Activated T-cell treated with anti-CD3 and anti-CD28 coated beads for 4 hours (primary cell): Measurements from ENCODE around the gene PCDHGC5.

ENCODE experiments used
- DNase-seq: peaks from one replicate; pipeline ENCODE4 v3.0.0-alpha.2; 2020

PCDHGC5 gene

DNA sequence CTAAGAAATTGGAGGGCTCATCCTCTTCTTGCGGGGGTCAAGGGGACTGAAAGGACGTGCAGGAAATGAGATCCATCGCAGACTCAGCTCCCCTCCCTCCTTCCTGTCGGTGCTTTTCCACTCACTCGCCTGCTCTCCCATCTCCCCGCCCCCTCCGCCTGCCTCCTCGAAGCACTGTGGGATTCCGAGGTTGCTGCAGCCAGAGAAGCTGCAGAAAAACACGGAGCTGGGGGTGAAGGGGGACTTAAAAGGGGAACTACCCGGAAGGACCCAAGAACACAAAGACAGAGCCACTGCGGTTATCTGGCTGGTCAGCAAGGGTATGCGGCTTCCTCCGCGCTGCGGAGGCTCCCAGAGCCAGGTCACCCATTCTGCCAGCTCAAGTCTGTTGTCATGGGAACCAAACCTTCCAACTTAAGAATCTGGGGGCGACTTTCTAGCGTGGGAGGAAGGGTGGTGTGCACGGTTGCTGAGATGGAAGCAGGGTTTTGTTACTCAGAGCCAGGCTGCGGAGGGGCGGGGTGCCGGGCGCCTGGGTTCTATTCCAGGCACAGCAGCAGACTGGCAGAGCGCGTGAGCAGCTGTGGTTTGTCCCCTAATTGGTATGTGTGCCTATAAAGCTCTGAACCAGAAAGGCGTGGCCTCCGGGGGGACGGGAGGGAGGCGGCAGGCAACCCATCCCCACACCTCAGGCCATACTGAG, 24.9 kb downstream of the PCDHGC5 start:
- DNase-seq, result peak; percentile 68

DNA sequence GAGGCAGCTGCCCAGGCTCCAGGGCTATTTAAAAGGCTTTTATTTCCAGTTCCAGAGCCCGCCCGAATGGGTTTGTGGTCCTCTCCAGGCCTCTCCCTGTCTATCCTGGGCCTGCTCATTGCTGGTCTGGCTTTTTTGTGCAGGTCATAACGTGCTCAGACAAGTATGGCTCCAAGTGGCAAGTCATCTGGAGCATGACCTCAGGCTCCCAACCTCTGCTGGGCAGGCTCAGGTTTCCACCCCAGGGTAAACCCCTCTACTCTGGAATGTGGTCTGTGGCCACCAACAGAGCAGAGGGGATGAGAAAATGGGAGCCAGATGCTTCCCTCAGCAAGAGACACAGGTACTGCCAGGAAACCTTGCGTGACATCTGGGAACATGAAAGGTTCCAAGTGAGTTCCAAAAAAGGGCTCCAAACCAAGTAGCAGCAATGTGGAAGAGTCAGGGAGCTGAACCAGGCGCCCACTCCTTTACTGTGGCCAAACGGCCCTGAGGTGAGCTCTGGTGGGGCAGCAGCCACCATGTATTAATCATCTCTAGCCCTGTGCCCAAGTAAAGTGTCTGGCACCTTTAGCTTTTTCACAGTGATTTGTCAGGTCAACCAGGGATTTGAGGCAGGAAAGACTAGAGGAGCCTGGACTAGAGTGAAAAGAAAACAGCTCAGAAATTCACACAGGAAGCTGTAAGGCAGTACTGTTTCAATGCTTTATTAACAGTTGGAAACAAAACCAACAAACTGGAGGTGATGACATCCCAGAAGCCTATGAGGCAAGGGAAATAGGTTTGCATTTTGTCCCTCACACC, 25.7 kb downstream of the PCDHGC5 start:
- no peak for DNase-seq

DNA sequence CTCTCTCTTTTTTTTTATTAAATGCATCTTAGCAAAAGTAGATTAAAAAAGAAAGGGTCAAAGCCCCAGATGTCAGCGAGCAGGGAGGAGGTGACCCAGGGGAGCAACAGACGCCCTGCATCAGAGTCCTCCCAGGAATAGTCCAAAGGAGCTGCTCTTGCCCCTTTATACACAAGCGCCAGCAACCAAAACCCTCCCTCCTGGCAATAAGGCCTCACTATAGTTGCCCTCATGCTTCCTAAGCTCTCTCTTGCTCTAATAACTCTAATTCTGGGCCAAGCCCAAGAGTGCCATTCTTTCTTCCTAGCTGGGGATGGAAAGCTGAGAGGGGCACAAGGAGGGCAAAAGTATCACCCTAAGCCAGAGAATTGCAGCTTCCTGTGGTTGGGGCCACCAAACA, 26.3 kb downstream of the PCDHGC5 start:
- no peak for DNase-seq

DNA sequence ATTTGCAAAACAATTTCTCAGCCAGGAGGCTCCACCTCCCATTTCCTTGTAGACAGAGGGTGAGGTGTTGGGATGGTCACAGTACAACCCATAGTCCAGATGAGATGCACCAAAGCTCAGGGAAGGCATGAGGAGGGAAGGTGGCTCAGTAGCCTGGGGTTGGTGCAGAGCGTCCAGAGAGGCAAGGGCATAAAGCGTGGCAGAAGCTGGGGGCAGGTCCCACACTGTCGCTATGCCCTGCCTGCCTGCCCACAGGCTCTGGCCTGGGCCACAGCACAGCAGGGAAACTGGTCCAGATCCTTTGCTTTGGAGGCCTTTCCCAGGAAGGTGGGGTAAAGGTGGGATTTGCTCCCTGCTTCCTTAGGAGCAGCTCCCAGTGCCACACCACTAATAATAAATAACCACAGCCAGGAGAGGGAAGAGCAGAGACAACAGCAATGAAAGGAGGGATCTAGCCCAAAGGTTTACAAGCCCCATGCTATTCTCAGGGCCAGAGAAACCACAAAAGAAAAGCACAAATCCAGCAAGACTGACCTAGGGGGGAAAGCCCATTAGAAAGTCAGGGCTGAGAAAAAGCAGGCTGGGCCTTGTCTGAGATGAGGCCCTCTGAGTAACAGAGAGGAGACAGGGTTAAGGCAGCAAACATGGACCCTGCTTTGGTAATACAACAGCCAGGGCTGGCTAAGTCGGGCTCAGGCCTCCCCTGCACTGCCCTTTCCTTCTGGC, 27.2 kb downstream of the PCDHGC5 start:
- no peak for DNase-seq

DNA sequence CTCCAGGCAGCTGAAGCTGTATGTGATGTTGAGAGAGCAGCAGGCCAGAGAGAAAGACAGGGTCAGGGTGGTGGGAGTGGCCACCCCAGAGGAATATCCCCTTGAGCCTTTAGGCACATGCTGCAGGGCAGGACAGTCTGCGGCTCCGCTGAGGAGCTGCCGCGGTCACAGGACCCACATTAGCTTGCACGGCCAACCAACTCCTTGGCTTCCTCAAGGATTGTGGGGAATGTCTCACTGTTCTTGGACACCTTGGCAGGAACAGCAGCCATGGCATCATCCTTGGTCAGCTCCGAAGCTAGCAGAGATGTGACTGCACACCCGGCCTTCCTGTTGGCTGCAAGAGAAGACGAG, 27.8 kb downstream of the PCDHGC5 start:
- no peak for DNase-seq

DNA sequence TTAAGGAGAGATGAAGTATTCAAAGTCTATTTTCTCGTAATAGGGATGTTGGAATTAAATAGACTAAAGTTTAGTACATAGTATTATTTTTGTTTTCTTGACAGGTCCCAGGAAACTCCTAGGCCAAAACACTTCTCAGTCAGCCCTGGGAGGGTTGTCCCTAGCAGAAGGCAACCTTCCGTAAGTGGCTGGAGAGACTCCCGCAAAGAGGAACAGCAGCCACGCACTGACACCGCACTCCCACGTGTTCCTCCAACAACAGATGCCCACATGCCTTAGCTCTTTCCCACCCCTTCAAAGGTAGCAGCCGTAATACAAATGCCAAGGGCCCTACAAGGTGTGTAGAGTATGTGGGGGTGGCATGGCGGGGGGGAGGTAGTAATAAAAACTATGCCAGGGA, 28.4 kb downstream of the PCDHGC5 start:
- no peak for DNase-seq

DNA sequence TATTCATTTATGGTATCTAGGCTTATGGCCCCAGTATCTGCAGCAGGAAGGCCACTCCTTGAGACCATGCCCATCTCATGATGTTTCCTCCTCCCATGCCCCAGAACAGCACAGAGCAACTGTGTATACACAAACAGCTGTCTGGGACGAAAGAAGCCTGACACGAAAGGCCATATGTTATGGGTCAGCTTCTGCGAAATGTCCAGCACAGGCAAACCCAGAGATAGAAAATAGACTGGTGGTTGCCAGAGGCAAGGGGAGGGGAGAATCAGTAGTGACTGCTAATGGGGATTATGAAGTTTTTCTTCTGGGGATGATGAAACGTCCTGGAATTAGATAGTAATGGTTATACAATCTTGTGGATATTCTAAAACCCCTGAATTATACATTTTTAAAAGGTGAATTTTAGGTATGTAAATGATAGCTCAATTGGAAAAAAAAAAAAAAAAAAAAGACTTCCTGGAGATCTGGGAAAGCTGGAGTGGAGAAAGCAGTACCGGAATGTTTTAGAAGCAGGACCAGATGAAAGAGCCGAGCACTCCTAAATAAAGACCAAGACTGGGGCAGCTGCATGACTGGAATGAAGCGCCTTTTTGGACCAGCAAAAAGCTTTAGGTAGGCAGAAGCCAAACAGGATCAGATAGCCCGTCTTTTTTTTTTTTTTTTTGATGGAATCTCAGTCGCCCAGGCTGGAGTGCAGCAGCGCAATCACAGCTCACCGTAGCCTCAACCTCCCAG, 29.2 kb downstream of the PCDHGC5 start:
- DNase-seq, result no peak

DNA sequence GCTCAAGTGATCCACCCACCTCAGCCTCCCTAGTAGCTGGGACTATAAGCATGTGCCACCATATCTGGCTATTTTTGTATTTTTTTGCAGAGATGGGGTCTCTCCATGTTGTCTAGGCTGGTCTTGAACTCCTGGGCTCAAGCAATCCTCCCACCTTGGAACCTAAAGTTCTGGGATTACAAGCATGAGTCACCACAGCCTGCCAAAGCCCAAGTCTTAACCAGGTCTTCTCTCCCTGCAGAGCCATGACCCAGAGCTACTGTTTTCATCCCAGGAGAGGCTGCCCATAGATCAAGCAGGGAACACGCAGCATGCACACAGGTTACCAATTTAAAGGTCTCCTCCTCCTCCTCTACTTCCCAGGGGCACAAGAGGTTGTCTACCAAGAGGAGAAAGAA, 29.7 kb downstream of the PCDHGC5 start:
- no peak for DNase-seq

DNA sequence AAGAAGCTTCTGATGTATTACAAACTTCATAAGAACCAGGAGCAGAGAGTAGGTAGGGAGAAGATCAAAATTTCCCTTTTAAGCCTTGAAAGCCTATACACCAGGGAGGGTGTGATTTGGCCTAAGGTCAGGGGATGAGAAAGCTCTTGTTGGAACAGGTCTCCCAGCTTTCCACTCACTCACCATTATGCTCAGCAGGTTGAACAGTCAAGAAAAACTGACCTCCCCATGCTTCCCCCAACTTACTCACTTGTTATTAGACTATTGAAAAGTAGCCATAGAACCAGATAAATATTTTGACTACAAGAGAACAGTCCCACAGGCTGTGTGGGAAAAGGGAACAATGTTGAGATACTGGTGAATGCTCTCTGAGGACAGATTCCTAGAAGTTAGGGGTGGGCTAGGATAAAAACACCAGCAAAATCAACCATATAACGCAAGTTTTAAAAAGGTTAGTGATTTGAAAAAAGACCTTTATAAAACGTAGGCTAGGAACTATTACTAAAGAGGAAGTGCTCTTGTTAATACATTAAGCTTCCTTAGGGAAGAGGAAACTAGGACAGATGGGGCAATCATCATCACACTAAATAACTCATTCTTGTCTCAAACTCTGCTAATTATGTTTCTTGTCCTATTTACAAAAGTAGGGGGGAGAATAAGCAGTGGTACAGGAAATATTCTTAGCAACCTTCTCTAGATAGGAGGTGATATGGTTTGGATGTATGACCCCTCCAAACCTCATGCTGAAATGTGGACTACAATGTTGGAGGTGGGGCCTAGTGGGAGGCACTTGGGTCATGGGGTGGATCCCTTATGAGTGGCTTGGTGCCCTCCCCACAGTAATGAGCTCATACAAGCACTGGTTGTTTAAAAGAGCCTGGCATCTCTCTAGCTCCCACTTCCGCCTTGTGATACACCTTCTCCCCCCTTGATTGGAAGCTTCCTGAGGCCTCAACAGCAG, 31.0 kb downstream of the PCDHGC5 start:
- DNase-seq, result no peak

DNA sequence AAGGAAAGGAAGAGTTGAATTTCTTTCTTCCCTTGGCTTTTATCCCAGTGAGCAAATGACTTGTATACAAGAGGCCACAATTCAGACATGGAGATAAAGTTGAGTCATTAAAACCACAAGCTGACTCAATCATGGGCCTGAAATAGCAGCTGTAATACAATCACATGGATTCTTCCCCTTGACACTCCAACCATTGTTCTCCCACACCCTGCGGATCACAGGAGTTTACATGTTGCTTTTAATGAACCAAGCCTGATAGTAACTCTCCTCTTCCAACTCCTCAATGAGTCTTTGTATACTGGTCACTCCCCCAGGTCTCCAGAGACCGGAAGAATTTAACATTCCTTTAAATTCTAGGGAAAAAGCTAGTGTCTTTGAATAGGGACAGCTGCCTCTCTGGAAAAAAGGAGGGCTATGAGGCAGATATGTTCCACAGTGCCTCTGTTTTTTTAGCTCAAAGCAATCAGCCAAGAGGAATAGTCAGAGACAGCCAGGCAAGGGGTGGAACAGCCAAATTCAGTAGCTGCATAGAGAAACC, 32.4 kb downstream of the PCDHGC5 start:
- DNase-seq, result no peak

DNA sequence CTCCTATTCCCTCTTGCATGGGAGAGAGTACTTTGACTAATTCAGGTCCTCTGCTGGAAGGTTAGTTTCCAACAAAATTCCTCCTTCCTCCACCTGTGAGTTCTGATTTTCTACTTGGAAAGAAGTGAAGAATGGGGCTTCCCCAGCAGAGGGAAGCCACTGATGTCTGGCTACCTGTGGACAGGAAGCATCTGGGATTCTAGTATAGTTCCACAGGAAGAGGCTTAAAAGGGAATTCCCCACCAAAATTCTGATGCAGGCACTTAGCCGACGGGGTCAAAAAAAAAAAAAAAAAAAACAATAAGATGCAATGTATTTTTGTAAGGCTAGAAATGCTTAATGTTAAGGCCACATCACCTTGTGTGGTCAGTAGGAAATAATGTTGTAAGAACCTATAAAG, 33.4 kb downstream of the PCDHGC5 start:
- no peak for DNase-seq

DNA sequence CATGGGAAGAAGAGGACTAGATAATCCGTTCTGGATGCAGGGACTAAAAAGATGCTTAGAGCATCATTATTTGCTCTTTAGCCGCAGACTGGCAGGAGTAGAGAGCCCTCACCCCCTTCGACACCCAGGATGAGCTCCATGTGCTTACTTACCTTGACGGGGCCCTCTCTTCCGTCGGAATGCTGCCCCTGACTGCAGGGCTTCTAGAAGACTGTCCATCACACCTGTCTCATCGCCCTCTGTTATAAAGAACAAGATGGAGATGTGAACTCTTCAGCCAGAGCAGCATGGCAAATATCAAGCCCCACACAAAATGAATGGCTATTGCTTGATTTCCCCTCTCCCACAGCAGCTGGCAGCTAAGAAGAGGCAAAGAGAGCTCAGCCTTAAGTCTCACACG, 35.1 kb downstream of the PCDHGC5 start:
- DNase-seq, result no peak

DNA sequence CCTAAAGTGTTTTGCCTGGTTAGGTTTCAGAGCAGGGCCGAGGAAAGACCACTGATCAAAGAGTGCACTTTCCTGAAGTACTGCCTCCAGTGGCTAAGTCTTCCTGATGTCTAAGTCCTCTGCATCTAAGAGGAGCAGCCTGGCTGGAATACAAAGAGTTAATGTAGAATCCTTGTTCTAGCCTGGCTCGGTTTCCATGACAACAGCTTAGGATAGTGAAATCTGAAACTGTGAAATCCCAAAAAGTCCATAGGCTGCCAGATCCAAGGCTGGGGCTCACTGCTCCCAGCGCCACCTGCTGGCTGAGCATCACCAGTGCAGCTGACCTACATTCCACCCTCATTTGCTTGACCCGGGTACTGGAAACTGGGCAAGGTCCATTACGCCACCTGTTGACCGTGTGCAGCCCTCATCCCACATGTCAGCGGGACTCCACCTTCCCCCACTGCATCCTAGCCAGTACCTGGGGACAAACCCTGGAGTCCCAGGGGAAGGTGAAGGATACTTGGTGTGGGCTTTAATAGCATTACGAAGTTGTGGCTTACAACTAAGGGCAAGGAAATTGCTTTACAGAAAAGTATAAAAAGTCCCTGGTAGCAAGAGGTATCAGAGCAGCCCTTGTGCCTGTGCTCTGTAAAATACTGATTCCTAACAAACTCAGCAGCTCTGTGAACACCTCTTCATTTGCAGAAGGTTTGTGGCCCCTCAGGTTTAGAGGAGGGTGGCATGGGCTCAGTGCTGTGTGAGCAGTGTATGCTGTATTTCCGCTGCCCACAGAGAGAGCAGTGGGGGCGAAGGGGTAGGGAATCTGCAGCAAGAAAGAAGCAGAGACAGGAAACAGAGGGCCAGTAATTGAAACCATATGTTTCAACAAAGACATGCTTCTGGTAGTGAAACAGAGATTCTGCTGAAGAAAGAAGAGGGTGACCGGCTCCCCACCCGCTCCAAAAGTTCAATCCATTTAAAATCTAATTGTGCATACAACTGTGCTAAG, 36.0 kb downstream of the PCDHGC5 start:
- no peak for DNase-seq

DNA sequence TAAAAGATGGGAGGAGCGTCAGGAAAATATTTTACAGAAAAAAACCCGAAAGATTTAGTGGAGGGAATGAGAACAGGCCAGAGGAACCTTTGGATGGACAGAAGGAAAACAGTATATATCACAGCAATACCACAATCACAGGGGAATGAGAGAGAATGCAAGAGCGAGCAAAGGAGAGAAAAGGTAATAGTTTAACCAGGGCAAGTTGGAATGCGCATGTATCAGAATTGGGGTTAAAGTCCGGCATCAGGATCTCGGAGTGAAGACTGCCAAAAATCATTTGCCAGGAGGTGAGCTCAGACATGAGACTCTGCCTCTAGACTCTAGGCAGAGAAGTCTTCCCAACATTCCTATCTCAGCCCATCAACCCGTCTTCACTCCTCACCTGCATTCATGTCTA, 36.8 kb downstream of the PCDHGC5 start:
- DNase-seq, result no peak

DNA sequence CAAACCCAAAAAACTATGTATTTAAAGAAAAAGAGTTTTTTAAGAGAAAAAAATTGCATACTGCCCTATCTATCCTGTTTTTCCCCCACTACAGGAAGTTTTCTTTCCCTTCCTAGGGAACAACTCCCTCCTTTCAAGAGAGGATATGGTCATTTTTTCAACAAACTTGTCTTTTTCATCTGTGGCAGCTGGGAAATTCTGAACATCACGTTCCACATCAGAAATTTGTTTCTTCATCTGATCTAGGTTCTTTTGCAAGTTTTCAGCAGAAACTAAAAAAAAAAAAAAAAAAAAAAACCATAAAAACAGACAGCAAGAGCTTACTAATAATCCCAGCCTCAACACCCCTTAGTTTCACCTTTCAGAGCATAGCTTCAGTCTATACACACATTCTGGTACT, 38.5 kb downstream of the PCDHGC5 start:
- DNase-seq, result no peak

DNA sequence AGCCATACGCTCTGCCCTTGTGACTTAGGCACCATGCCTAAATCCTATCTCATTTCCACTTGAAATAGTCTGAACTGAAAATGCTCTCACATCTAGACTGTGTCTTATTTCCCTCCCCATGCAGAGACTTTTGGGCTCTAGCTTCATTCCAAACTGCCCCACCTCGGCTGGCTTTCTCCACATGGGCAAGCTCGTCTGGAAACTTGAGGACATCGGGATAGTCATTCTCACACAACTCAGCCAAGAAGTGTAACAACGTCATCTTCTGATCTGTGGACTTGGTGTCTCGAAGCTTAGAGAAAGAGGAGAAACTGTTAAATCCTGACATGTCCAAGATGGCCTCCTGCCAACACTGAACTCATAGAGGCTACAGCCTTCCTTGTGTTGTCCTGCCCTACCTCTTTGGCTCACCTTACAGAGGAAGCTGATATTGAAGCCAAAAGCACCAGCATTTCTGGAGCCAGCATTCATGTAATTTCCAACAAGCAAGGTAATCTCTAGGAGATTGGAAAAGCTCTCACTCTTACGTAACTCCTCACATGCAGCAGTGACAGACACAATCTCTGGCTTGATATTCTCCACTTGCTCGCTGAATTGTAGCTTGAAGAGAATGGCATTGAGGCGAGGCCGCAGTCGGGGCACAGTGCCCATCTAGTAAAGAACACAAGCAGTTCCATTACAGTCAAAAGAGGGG, 39.6 kb downstream of the PCDHGC5 start:
- no peak for DNase-seq

DNA sequence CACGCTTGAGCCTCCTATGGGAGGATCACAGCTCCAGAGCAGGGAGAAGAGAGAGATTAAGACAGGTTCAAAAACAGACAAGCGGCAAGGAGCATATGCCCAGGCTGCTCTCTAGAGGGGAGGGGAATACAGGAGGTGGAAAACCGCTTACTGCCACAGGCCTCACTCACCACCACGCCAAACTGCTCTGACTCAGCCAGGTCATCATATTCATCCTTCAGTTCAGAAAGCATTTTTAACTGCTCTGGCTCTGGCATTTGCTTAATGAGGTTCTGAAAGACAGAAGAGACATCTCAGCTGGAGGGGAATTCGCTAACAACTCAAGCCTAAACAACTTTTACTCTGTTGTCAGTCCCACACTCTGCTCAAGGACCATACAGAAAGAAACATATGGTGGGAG, 40.1 kb downstream of the PCDHGC5 start:
- DNase-seq, result no peak

DNA sequence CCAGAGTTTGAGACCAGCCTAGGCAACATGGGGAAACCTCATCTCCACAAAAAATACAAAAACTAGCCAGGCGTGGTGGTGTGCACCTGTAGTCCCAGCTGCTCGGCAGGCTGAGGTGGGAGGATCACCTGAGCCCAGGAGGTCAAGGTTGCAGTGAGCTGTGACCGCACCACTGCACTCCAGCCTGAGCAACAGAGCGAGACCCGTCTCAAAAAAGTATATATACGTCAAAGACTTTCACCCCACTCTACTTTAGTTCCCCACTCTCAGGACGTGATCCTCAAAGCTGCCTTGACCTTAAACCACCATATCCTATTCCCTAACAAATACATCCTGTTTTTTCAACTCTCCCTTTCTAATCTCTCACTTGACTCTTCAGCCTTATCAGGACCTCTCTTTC, 41.0 kb downstream of the PCDHGC5 start:
- DNase-seq, result no peak

DNA sequence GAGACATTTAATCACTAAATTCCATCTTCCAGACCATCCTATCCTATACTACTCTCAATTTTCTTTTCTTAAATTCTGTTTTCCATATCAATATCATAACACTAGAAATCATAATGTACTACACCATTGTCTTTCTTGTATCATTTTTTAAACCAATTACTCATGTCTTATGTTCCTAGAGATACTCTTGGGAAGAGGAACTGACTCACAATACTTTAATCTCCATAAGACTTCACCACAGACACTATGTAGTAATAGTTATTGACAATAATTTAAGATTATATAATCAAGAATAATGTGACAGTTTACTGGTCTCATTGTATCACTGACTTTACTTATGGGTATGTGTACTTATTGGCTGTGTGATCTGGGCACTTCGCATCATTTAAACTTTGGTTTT, 43.8 kb downstream of the PCDHGC5 start:
- no peak for DNase-seq

DNA sequence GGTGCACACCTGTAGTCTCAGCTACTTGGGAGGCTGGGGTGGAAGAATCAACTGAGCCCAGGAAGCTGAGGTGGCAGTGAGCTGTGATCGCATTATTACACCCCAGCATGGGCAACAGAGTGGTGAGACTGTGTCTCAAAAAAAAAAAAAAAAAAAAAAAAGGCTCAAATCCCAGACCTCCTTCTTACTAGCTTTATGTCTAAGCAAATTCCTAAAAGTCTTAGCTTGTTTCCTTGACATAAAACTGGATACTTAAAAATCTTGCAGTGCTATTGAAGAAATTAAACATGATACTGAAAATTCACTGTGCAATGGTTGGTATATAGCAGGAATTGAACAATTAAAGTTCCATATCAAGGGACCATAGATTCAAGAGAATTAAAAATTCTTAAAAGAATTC, 45.0 kb downstream of the PCDHGC5 start:
- DNase-seq, result no peak
